ENCODE results near the gene ACE. TPM values are rescaled to one million over a fixed set of nuclear protein-coding genes. Genes with fewer than 3 reads are reported as not detected.

The ACE gene
- total RNA-seq, 1 donor from 2014 or later: 3.6 TPM

GRCh38 chr17:63488851-63489250 is 12.0 kb downstream of the ACE start:
- Mint-ChIP-seq H3K4me3 (no peak overlapping the region), H3K27ac (no peak overlapping the region), H3K27me3 (peaks cover 19% of the 10 kb centered on the region)

DNA sequence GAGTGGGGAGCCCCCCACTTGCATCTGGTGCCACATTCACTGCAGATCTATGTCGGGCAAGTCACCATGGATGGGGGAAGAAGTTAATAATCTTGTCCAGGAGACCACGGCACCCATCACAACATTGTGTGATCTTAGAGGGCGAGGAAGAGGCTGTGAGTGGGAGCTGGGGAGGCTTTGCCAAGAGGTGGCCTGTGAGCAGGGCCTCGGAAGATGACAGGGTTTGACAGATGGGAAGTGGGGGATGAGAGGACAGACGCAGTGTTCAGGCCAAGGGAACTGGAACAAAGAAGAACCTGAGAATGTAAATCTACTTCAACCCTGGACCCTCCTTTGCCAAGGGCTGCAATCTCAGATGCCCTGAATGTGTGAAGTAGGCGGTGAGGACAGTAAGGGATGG is 12.4 kb downstream of the ACE start:
- H3K4me3 Mint-ChIP-seq: no peak overlapping the region
- no peaks in the 10 kb centered on the region for H3K36me3 Mint-ChIP-seq
- no peaks in the 10 kb centered on the region for H3K9me3 Mint-ChIP-seq
- H3K27me3 Mint-ChIP-seq: peaks cover 21% of the 10 kb centered on the region
- H3K4me1 Mint-ChIP-seq (ENCODE audit: unreplicated experiment): no peaks in the 10 kb centered on the region
- DNase-seq (ENCODE audit: extremely low spot score, unreplicated experiment): no peak
- TF ChIP-seq CTCF (conservative IDR thresholded peaks at IDR 0.05): no peak
- no peak overlapping the region for H3K27ac Mint-ChIP-seq

More at GRCh38 chr17:63488851-63489250, 12.0 kb downstream of the ACE start:
- no peak for TF ChIP-seq CTCF (conservative IDR thresholded peaks at IDR 0.05)
- no peaks in the 10 kb centered on the region for H3K4me1 Mint-ChIP-seq (ENCODE audit: unreplicated experiment)
- H3K36me3 Mint-ChIP-seq: no peaks in the 10 kb centered on the region
- H3K9me3 Mint-ChIP-seq: no peaks in the 10 kb centered on the region
- DNase-seq (ENCODE audit: extremely low spot score, unreplicated experiment): no peak

- Mint-ChIP-seq H3K27me3 (peaks cover 21% of the 10 kb centered on the region), H3K4me1 (ENCODE audit: unreplicated experiment) (no peaks in the 10 kb centered on the region), H3K4me3 (no peak overlapping the region), H3K9me3 (no peaks in the 10 kb centered on the region), H3K27ac (no peak overlapping the region), H3K36me3 (no peaks in the 10 kb centered on the region)
- no peak for TF ChIP-seq CTCF (conservative IDR thresholded peaks at IDR 0.05)
- DNase-seq (ENCODE audit: extremely low spot score, unreplicated experiment): no peak
These were observed 13.5 kb downstream of the ACE start for GRCh38 chr17:63490329-63490728.

DNA sequence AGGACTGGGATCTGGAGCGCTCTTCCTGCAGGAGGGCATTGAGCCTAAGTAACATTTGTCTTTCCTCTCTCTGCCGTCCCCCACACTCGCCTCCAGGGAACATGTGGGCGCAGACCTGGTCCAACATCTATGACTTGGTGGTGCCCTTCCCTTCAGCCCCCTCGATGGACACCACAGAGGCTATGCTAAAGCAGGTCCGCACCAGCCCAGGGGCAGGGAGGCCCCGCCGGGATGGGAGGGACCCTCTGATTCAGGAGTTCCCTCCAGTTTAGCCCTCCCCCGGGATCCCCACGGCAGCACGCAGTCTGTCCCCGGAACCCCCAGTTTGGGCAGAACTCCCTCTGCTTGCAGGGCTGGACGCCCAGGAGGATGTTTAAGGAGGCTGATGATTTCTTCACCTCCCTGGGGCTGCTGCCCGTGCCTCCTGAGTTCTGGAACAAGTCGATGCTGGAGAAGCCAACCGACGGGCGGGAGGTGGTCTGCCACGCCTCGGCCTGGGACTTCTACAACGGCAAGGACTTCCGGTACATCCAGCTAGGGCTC is 14.1 kb downstream of the ACE start:
- Mint-ChIP-seq H3K4me1 (ENCODE audit: unreplicated experiment) (no peaks in the 10 kb centered on the region), H3K4me3 (no peak overlapping the region), H3K27ac (no peak overlapping the region), H3K27me3 (peaks cover 21% of the 10 kb centered on the region), H3K9me3 (no peaks in the 10 kb centered on the region), H3K36me3 (no peaks in the 10 kb centered on the region)
- TF ChIP-seq CTCF (conservative IDR thresholded peaks at IDR 0.05): no peak
- DNase-seq (ENCODE audit: extremely low spot score, unreplicated experiment): no peak

DNA sequence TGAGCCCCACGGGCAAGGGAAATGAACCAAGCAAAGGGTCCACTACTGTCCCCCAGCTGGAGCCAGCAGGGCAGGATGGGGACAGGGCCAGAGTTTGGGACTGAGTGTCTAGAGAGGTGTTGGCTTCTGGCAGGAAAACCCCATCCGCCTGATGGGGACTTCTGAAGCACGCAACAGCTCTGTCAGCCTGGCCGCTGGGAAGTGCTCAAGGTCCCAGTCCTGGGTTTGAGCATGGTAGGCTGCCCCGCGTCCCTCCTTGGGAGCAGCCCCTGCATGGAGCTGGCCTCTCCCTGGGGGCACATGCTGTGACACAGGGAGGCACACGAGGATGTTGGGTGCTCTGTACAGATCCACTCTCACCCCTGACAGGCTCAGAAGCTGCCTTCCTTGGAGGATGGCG is 14.6 kb downstream of the ACE start:
- no peak for DNase-seq (ENCODE audit: extremely low spot score, unreplicated experiment)
- peaks cover 21% of the 10 kb centered on the region for H3K27me3 Mint-ChIP-seq
- no peaks in the 10 kb centered on the region for H3K9me3 Mint-ChIP-seq
- no peaks in the 10 kb centered on the region for H3K4me1 Mint-ChIP-seq (ENCODE audit: unreplicated experiment)
- no peak for TF ChIP-seq CTCF (conservative IDR thresholded peaks at IDR 0.05)
- no peaks in the 10 kb centered on the region for H3K36me3 Mint-ChIP-seq
- H3K27ac Mint-ChIP-seq: no peak overlapping the region
- no peak overlapping the region for H3K4me3 Mint-ChIP-seq

All from type B pancreatic cell (in vitro differentiated cells).